Natural killer cell treated with Interleukin-12 subunit alpha and Interleukin-12 subunit beta and Interleukin-15 and Interleukin-18, amount 100 ng/mL, for 72 hours (primary cell): ENCODE data around the gene RAB43. TPM values are rescaled to one million over a fixed set of nuclear protein-coding genes. Genes with fewer than 3 reads are reported as not detected.
"Not testable (repeated sequence)": the region's sequence is repeated elsewhere in the genome, so short reads cannot be mapped to it uniquely, and the experiment has no call there.

Experiments used
- ATAC-seq, 2 donors: fragments of 150-1000 bp; cut with Tn5 transposase in 1 of 2; sonication (Bioruptor Pico), chemical (Tn5 transposase) in 1 of 2; 2 replicates each; pipeline ENCODE4 v1.10.0; 2021
- DNase-seq: peaks from one replicate; pipeline ENCODE4 v3.0.0; 2022; ENCODE audit warnings: low spot score
- H3K27ac Mint-ChIP-seq, 2 donors: 1 replicate in 1 of 2; 2 replicates in 1 of 2; pipeline ENCODE4 v1.8.0; 2022; ENCODE audit warnings: mixed read lengths in 2 of 2, mild to moderate bottlenecking in 1 of 2, moderate library complexity in 1 of 2
- H3K27me3 Mint-ChIP-seq, 2 donors: 1 replicate in 1 of 2; 2 replicates in 1 of 2; pipeline ENCODE4 v1.8.0; 2022; ENCODE audit warnings: mixed read lengths in 2 of 2
- H3K36me3 Mint-ChIP-seq: one replicate; pipeline ENCODE4 v1.8.0; 2022; ENCODE audit warnings: mixed read lengths
- H3K4me1 Mint-ChIP-seq, 2 donors: 1 replicate in 1 of 2; 2 replicates in 1 of 2; pipeline ENCODE4 v1.8.0; 2022; ENCODE audit warnings: low read depth in 2 of 2, mixed read lengths in 2 of 2, mild to moderate bottlenecking in 1 of 2
- H3K4me3 Mint-ChIP-seq: one replicate; pipeline ENCODE4 v1.8.0; 2022; ENCODE audit warnings: mixed read lengths
- H3K9me3 Mint-ChIP-seq: 2 replicates; pipeline ENCODE4 v1.8.0; 2022; ENCODE audit warnings: mixed read lengths
- total RNA-seq, 2 donors: library from RNA; stranded (reverse); gene quantifications; one replicate each; pipeline ENCODE4 v1.2.3, GENCODE V29; 2022

Gene RAB43
- 10 to 100 TPM; 50.7 to 53.9 TPM for total RNA-seq

DNA sequence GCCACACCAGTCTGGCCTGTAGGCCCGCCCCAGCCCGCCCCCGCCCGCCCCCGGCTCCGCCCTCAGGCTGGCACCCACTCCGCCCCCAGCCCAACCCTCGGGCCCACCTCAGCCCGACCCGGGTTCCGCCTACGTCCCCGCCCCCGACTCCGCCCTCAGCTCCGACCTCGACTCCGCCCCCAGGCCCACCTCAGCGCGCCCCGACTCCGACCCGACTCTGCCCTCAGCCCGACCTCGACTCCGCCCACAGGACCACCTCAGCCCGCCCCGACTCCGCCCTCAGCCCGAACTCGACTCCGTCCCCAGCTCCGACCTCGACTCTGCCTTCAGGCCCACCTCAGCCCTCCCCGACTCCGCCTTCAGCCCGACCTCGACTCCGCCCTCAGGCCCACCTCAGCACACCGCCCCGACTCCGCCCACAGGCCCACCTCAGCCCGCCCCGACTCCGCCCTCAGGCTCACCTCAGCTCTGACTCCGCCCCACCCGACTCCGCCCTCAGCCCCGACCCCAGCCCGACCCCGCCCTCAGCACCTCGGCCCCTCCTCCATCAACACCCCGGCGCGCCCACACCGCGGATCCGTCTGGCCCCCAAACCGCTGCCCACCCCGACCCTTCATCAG, at the start of gene RAB43:
RAB43 (minus strand) TSS at position 13 of the 620 bp plus-strand sequence. CDS start 315 bp downstream, outside the sequence.
- DNase-seq (peak; percentile 88), ATAC-seq (peak; percentile 82)
- Mint-ChIP-seq H3K36me3 (peaks cover 7% of the 10 kb centered on the region), H3K4me1 (peaks cover 48 to 51% of the 10 kb centered on the region in 2 donors), H3K27ac (peak within 1 kb of the TSS; percentile 95), H3K27me3 (no peaks in the 10 kb centered on the region), H3K4me3 (peak within 1 kb of the TSS; percentile 96), H3K9me3 (no peaks in the 10 kb centered on the region)

DNA sequence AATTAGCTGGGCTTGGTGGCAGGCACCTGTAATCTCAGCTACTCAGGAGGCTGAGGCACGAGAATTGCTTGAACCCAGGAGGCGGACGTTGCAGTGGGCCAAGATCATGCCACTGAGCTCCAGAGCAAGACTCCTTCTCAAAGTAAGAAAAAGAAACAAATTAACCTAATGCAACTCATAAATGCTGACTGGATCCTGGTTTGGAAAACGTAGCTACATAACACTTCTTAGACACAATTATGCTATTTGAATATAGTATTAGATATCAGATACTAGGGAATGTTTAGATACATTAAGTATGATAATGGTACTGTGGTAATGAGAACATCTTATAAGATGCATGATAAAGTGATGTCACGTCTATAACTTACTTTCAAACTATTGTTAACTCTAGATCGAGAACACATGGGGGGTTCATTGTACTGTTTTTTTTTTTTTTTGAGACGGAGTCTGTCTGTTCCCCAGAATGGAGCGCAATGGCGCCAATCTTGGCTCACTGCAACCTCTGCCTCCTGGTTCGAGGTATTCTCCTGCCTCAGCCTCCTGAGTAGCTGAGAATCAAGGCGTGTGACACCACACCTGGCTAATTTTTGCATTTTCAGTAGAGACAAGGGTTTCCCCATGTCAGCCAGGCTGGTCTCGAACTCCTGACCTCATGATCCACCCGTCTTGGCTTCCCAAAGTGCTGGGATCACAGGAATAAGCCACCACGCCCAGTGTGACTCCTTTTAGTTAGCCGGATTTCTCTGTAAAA, 45.2 kb upstream of the RAB43 start:
- H3K27me3 Mint-ChIP-seq: no peaks in the 10 kb centered on the region
- DNase-seq (no peak), ATAC-seq (no peak)
- no peaks in the 10 kb centered on the region for H3K9me3 Mint-ChIP-seq
- H3K27ac Mint-ChIP-seq: no peak overlapping the region
- H3K4me3 Mint-ChIP-seq: no peak overlapping the region
- peaks cover 18% of the 10 kb centered on the region in 2 donors for H3K4me1 Mint-ChIP-seq
- H3K36me3 Mint-ChIP-seq: peaks cover 27% of the 10 kb centered on the region

- H3K27ac Mint-ChIP-seq, H3K9me3 Mint-ChIP-seq, H3K4me3 Mint-ChIP-seq, ATAC-seq, DNase-seq, H3K27me3 Mint-ChIP-seq: not testable (repeated sequence)
- Mint-ChIP-seq H3K4me1 (peaks cover 12 to 13% of the 10 kb centered on the region in 2 donors), H3K36me3 (peaks cover 20% of the 10 kb centered on the region)
These were observed 44.0 kb upstream of the RAB43 start for GRCh38 chr3:129165594-129165993.

DNA sequence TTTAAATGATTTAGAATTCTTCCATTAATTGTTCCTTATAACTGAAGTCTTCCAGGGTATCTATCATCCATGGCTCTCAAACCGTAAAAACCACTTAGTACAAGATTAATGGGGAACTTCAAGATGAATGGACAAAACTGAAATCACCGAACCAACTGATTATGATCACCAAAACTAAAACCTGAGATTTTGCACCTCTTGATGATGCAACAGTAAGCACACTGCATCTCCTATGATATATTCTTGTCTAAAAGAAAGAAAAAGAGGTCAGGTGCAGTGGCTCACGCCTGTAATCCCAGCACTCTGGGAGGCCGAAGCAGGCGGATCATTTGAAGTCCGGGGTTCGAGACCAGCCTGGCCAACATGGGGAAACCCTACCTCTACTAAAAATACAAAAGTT, 42.9 kb upstream of the RAB43 start:
- H3K36me3 Mint-ChIP-seq: peaks cover 10% of the 10 kb centered on the region
- ATAC-seq: no peak
- no peak for DNase-seq
- no peaks in the 10 kb centered on the region for H3K9me3 Mint-ChIP-seq
- H3K4me1 Mint-ChIP-seq: peaks cover 19 to 20% of the 10 kb centered on the region in 2 donors
- H3K27me3 Mint-ChIP-seq: no peaks in the 10 kb centered on the region
- no peak overlapping the region for H3K4me3 Mint-ChIP-seq
- H3K27ac Mint-ChIP-seq: peak overlapping the region; percentile 17 to 48

DNA sequence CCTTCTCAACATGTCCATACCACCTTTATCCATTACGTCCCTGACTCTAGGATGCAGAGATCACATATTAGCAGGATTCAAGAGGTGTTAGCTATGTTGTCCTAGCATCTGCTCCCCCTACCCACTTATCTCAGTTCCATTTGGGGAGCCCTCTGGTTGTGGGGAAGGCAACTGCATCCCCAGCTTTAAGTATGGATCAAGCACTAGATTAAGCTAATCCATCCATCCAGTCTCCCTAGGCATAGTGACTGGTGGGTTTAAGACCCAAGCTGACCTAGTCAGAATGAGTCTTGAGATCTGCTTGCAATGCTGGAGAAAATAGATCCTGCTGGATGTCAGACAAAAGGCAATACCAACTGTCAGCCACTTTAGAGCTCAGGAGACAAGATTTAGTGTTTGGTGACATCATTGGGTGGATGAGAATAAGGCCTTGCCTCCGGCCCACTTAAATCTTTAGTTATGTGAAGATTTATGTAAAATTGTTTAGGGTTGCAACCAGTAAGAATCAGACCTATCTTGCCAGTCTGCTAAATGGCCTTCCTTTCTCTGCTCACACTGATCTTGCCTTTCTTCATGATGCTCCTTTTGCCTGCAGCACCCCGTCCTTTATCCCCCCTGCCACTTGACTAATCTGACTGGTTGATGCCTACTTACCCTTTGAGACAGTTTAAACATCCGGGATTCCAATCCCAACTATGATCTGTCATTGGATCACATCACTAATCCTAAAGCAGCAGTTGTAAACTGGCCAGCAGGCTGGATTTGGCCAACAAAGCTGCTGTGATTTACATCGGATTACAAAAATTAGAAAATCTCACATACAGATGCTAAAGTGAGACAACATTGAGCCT, 41.4 kb upstream of the RAB43 start:
- H3K4me1 Mint-ChIP-seq: peaks cover 27 to 28% of the 10 kb centered on the region in 2 donors
- no peak for ATAC-seq
- H3K27me3 Mint-ChIP-seq: no peaks in the 10 kb centered on the region
- H3K27ac Mint-ChIP-seq: peak overlapping the region; percentile 96 to 98
- no peak for DNase-seq
- peaks cover 9% of the 10 kb centered on the region for H3K36me3 Mint-ChIP-seq
- no peaks in the 10 kb centered on the region for H3K9me3 Mint-ChIP-seq
- peak overlapping the region; percentile 93 for H3K4me3 Mint-ChIP-seq

DNA sequence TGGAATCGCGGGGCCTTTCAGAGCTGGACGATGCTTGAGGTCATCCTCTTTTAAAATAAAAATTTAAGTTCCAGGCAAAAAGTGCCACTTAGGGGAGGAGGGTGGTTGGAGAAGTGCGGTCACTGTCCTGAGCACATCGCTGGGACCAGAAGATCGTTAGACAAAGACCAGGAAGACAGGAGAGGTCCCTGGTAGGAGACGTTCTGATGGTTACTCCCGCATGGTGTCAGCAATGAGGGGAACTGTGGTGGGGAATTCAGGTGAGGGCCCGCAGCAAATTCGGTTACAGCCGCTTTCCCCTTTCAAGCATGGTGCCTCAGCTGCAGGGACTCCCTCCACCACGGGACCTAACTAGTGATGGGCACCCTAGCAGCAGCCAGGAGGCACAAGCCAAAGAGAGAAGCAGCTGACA, 40.3 kb upstream of the RAB43 start:
- Mint-ChIP-seq H3K36me3 (peaks cover 8% of the 10 kb centered on the region), H3K4me3 (peak overlapping the region; percentile 93), H3K27ac (peak overlapping the region; percentile 96 to 98), H3K4me1 (peaks cover 27 to 28% of the 10 kb centered on the region in 2 donors), H3K27me3 (no peaks in the 10 kb centered on the region), H3K9me3 (no peaks in the 10 kb centered on the region)
- ATAC-seq (no peak), DNase-seq (no peak)

DNA sequence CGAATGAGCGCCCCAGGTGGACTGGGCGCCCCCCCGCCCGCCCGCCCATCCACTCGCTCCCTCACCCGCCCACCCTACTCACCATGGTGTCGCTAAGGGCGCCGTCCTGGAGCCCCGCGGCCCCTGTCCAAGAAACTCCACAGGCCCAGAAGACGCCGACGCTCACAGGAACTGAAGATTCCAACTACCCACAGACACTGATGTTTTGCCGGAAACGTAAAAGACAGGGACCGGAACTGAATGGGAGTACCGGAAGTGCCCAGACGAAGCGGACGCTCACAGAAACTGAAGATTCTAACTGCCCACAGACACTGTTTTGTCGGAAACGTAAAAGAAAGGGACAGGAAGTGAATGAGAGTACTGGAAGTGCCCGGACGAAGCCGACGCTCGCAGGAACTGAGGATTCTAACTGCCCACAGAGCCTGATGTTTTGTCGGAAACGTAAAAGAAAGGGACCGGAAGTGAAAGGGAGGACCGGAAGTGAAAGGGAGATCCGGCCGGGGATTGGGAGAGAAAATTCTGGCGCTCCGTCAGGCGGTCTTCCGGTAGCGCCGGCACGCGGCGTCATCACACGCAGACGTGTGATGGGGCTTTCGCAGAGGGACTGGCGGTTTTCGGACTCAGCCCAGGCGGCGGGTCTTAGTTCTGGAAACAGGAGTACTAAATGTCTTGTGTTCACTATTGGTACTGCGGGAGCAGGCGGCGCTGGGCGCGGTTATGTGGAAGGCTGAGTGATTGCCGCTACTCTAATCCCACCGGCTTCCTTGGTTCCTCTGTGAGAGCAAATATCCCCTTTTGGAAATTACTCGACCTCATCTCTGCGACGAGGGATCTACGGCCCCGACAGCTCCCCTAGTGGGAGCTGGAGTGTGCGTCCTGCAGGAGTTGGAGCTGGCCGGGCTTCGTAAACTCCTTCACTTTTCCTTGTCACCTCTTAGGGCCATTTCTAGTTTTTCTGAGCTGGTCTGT, 39.6 kb upstream of the RAB43 start, which contains the start of gene ISY1:
ISY1 (minus strand) TSS at position 173 of the 969 bp plus-strand sequence; CDS start at position 85, 88 bp downstream.
- Mint-ChIP-seq H3K27ac (peak within 1 kb of the TSS; percentile 96 to 98), H3K9me3 (no peaks in the 10 kb centered on the region), H3K27me3 (no peaks in the 10 kb centered on the region), H3K36me3 (peaks cover 4% of the 10 kb centered on the region), H3K4me3 (peak within 1 kb of the TSS; percentile 93), H3K4me1 (peaks cover 27 to 28% of the 10 kb centered on the region in 2 donors)
- ATAC-seq (peak; percentile 91 to 95), DNase-seq (peak; percentile 94)

DNA sequence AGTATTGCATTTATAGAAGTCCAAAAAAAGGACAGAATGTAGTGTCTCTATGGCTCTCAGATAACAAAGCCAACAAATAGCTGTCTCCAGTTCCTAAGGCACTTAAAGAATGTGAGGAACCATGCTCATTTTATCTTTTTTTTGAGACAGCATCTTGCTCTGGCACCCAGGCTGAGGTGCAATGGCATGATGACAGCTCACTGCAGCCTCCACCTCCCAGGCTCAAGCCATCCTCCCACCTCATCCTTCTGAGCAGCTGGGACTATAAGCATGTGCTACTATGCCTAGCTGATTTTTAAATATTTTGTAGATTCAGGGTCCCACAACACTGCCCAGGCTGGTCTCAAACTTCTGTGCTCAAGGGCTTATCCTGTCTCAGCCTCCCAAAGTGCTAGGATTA, 23.2 kb upstream of the RAB43 start:
- H3K9me3 Mint-ChIP-seq: no peaks in the 10 kb centered on the region
- no peak overlapping the region for H3K27ac Mint-ChIP-seq
- peaks cover 4% of the 10 kb centered on the region for H3K36me3 Mint-ChIP-seq
- no peak overlapping the region for H3K4me3 Mint-ChIP-seq
- ATAC-seq: no peak
- no peak for DNase-seq
- H3K4me1 Mint-ChIP-seq: no peaks in the 10 kb centered on the region
- H3K27me3 Mint-ChIP-seq: no peaks in the 10 kb centered on the region

GRCh38 chr3:129141011-129141410, 19.4 kb upstream of the RAB43 start:
- not testable (repeated sequence) for ATAC-seq, H3K9me3 Mint-ChIP-seq, H3K36me3 Mint-ChIP-seq, H3K4me3 Mint-ChIP-seq, H3K4me1 Mint-ChIP-seq, H3K27ac Mint-ChIP-seq, H3K27me3 Mint-ChIP-seq, DNase-seq

GRCh38 chr3:129139911-129140310, 18.3 kb upstream of the RAB43 start:
- no peaks in the 10 kb centered on the region for H3K4me1 Mint-ChIP-seq
- no peaks in the 10 kb centered on the region for H3K36me3 Mint-ChIP-seq
- no peak overlapping the region for H3K4me3 Mint-ChIP-seq
- H3K27me3 Mint-ChIP-seq: no peaks in the 10 kb centered on the region
- no peaks in the 10 kb centered on the region for H3K9me3 Mint-ChIP-seq
- no peak for DNase-seq
- no peak overlapping the region for H3K27ac Mint-ChIP-seq
- ATAC-seq: no peak

GRCh38 chr3:129136275-129136674, 14.7 kb upstream of the RAB43 start:
- DNase-seq, H3K27ac Mint-ChIP-seq, H3K9me3 Mint-ChIP-seq, H3K4me3 Mint-ChIP-seq, ATAC-seq, H3K27me3 Mint-ChIP-seq: not testable (repeated sequence)
- peaks cover 15% of the 10 kb centered on the region for H3K36me3 Mint-ChIP-seq
- H3K4me1 Mint-ChIP-seq: peaks cover 14 to 17% of the 10 kb centered on the region in 2 donors

- H3K4me1 Mint-ChIP-seq: peaks cover 18 to 19% of the 10 kb centered on the region in 2 donors
- peak overlapping the region; percentile 54 to 82 for H3K27ac Mint-ChIP-seq
- ATAC-seq (peak; percentile 40 to 41), DNase-seq (no peak)
- H3K4me3 Mint-ChIP-seq: peak overlapping the region; percentile 11
- peaks cover 23% of the 10 kb centered on the region for H3K36me3 Mint-ChIP-seq
- no peaks in the 10 kb centered on the region for H3K9me3 Mint-ChIP-seq
- H3K27me3 Mint-ChIP-seq: no peaks in the 10 kb centered on the region
These were observed 10.7 kb upstream of the RAB43 start for GRCh38 chr3:129132097-129132866.
